HG03095 (cell line): ENCODE data around the gene TRA2A.
"Not testable (repeated sequence)": the region's sequence is repeated elsewhere in the genome, so short reads cannot be mapped to it uniquely, and the experiment has no call there.

Experiments
- ATAC-seq: cut with Tn5 transposase; IDR thresholded peaks from one replicate; pipeline ENCODE4 v1.9.1; 2021; ENCODE audit warnings: moderate library complexity; ENCODE audit not compliant: unreplicated experiment

The TRA2A gene

GRCh38 chr7:23531794-23532489 is at the start of gene TRA2A:
TRA2A (minus strand) TSS chr7:23531981; CDS start chr7:23531824, 157 bp downstream.
- ATAC-seq: peak; percentile 94

GRCh38 chr7:23570592-23571200 is 38.9 kb upstream of the TRA2A start:
- peak; percentile 94 for ATAC-seq

- no peak for ATAC-seq
Measured at GRCh38 chr7:23558303-23558702, 26.5 kb upstream of the TRA2A start.

- no peak for ATAC-seq
Measured at GRCh38 chr7:23547662-23548061, 15.9 kb upstream of the TRA2A start.

GRCh38 chr7:23546897-23547572 is 15.3 kb upstream of the TRA2A start:
- ATAC-seq: peak; percentile 48

- ATAC-seq: no peak
Measured at GRCh38 chr7:23545493-23545892, 13.7 kb upstream of the TRA2A start.

GRCh38 chr7:23544913-23545354 is 13.2 kb upstream of the TRA2A start:
- peak; percentile 79 for ATAC-seq

- ATAC-seq: no peak
Measured at GRCh38 chr7:23542752-23543151, 11.0 kb upstream of the TRA2A start.

- peak; percentile 61 for ATAC-seq
Measured at GRCh38 chr7:23539494-23539907, 7.7 kb upstream of the TRA2A start.

- ATAC-seq: no peak
Measured at GRCh38 chr7:23538301-23538700, 6.5 kb upstream of the TRA2A start.

- ATAC-seq: no peak
Measured at GRCh38 chr7:23533238-23533604, 1.4 kb upstream of the TRA2A start.

GRCh38 chr7:23532490-23533237 is 883 bp upstream of the TRA2A start:
- no peak for ATAC-seq

GRCh38 chr7:23531050-23531793 is 559 bp downstream of the TRA2A start:
- ATAC-seq: peak; percentile 22

GRCh38 chr7:23530405-23530804 is 1.4 kb downstream of the TRA2A start:
- no peak for ATAC-seq

- ATAC-seq: no peak
Measured at GRCh38 chr7:23529262-23529859, 2.4 kb downstream of the TRA2A start.

- not testable (repeated sequence) for ATAC-seq
Measured at GRCh38 chr7:23525611-23526010, 6.2 kb downstream of the TRA2A start.

GRCh38 chr7:23524473-23524872 is 7.3 kb downstream of the TRA2A start:
- ATAC-seq: no peak

GRCh38 chr7:23523486-23524075 is 8.2 kb downstream of the TRA2A start:
- no peak for ATAC-seq

- no peak for ATAC-seq
Measured at GRCh38 chr7:23520582-23520981, 11.2 kb downstream of the TRA2A start.

GRCh38 chr7:23514755-23515154 is 17.0 kb downstream of the TRA2A start:
- no peak for ATAC-seq
